SK-N-SH (cell line): ENCODE results near the gene IFT172.

Experiments used
- POLR2AphosphoS5 ChIP-seq: IDR thresholded peaks from 2 replicates; pipeline ENCODE4 v1.6.1; 2012; ENCODE audit warnings: low read depth, low read length
- TCF12 ChIP-seq: IDR thresholded peaks from 2 replicates; pipeline ENCODE4 v1.4.0; 2012
- USF2 ChIP-seq: fragments of 150-350 bp; IDR thresholded peaks from 2 replicates; pipeline ENCODE4 v1.6.1; 2017; ENCODE audit warnings: antibody characterized with exemption, low read length, low read depth, borderline replicate concordance
- TF ChIP-seq, protein P1 (sequence below): IDR thresholded peaks from 2 replicates; pipeline ENCODE4 v1.4.0; 2012; ENCODE audit warnings: low read depth
- TF ChIP-seq, protein P2 (sequence below): IDR thresholded peaks from 2 replicates; pipeline ENCODE4 v1.6.1; 2012; ENCODE audit warnings: mild to moderate bottlenecking, low read depth, low read length, moderate library complexity

DNA sequence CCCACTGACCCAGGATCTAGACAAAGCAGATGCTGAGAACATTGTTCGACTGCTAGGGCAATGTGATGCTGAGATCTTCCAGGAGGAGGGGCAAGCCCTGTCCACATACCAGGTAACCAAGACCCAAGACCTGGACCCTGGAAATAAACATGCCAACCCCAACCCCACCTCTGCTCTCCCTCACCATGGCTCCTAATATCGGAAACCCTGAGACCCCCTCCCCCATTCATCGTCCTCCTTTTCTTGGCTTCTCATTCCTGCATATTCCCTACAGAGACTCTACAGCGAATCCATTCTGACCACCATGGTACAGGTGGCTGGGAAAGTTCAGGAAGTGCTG lies 7.7 kb upstream of the IFT172 start:
- TF ChIP-seq, protein P1, sequence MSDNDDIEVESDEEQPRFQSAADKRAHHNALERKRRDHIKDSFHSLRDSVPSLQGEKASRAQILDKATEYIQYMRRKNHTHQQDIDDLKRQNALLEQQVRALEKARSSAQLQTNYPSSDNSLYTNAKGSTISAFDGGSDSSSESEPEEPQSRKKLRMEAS, result no peak
- TF ChIP-seq, protein P2, sequence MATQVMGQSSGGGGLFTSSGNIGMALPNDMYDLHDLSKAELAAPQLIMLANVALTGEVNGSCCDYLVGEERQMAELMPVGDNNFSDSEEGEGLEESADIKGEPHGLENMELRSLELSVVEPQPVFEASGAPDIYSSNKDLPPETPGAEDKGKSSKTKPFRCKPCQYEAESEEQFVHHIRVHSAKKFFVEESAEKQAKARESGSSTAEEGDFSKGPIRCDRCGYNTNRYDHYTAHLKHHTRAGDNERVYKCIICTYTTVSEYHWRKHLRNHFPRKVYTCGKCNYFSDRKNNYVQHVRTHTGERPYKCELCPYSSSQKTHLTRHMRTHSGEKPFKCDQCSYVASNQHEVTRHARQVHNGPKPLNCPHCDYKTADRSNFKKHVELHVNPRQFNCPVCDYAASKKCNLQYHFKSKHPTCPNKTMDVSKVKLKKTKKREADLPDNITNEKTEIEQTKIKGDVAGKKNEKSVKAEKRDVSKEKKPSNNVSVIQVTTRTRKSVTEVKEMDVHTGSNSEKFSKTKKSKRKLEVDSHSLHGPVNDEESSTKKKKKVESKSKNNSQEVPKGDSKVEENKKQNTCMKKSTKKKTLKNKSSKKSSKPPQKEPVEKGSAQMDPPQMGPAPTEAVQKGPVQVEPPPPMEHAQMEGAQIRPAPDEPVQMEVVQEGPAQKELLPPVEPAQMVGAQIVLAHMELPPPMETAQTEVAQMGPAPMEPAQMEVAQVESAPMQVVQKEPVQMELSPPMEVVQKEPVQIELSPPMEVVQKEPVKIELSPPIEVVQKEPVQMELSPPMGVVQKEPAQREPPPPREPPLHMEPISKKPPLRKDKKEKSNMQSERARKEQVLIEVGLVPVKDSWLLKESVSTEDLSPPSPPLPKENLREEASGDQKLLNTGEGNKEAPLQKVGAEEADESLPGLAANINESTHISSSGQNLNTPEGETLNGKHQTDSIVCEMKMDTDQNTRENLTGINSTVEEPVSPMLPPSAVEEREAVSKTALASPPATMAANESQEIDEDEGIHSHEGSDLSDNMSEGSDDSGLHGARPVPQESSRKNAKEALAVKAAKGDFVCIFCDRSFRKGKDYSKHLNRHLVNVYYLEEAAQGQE, result no peak
- no peak for TF ChIP-seq POLR2AphosphoS5
- no peak for TF ChIP-seq TCF12
- no peak for TF ChIP-seq USF2
